ES-I3 (cell line): ENCODE results near the gene TSSK1B.
"Not testable (repeated sequence)": the region's sequence is repeated elsewhere in the genome, so short reads cannot be mapped to it uniquely, and the experiment has no call there.

ENCODE experiments used
- H3K36me3 ChIP-seq: 2 replicates; pipeline ENCODE4 v1.6.1; 2013; ENCODE audit warnings: mild to moderate bottlenecking, low read length, control low read depth, moderate library complexity; ENCODE audit not compliant: insufficient read depth
- H3K4me1 ChIP-seq: 2 replicates; pipeline ENCODE4 v1.6.1; 2013; ENCODE audit warnings: mild to moderate bottlenecking, control low read depth, low read length; ENCODE audit not compliant: insufficient read depth
- H3K9ac ChIP-seq: 2 replicates; pipeline ENCODE4 v1.6.1; 2013; ENCODE audit warnings: low read depth, mild to moderate bottlenecking, low read length, moderate library complexity
- H3K9me3 ChIP-seq: 2 replicates; pipeline ENCODE4 v1.6.1; 2013; ENCODE audit warnings: mild to moderate bottlenecking, low read length, moderate library complexity; ENCODE audit not compliant: control insufficient read depth, insufficient read depth

Gene TSSK1B

GRCh38 chr5:113434889-113435288 is at the start of gene TSSK1B:
Gene TSSK1B (minus strand): TSS chr5:113434989. CDS start chr5:113434839, 150 bp downstream.
- Histone ChIP-seq H3K9me3 (no peaks in the 10 kb centered on the region), H3K9ac (no peak within 1 kb of the TSS), H3K4me1 (no peaks in the 10 kb centered on the region), H3K36me3 (no peaks in the 10 kb centered on the region)

DNA sequence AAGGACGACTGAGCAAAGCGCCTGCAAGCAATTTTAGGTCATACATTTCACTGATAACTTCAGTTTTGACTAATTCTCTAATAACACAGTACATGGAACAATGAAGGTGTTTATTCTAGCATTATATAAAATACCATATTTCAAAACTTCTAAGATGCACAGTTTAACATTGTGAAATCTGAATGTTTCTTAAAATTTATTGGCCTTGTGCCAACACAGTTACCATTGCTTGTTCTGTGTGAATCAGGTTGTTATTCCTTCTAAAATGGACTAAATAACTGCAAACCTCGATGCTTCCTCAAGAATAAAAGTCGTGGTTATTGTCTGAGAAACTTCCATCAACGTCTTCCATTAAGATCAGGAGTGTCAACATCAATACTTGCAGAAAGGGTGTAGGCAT is 45.5 kb upstream of the TSSK1B start:
- no peaks in the 10 kb centered on the region for H3K9me3 ChIP-seq
- H3K9ac ChIP-seq: no peak overlapping the region
- H3K36me3 ChIP-seq: no peaks in the 10 kb centered on the region
- H3K4me1 ChIP-seq: no peaks in the 10 kb centered on the region

- Histone ChIP-seq H3K36me3 (no peaks in the 10 kb centered on the region), H3K4me1 (no peaks in the 10 kb centered on the region), H3K9ac (no peak overlapping the region), H3K9me3 (no peaks in the 10 kb centered on the region)
These were observed 43.9 kb upstream of the TSSK1B start for GRCh38 chr5:113478691-113479090.

DNA sequence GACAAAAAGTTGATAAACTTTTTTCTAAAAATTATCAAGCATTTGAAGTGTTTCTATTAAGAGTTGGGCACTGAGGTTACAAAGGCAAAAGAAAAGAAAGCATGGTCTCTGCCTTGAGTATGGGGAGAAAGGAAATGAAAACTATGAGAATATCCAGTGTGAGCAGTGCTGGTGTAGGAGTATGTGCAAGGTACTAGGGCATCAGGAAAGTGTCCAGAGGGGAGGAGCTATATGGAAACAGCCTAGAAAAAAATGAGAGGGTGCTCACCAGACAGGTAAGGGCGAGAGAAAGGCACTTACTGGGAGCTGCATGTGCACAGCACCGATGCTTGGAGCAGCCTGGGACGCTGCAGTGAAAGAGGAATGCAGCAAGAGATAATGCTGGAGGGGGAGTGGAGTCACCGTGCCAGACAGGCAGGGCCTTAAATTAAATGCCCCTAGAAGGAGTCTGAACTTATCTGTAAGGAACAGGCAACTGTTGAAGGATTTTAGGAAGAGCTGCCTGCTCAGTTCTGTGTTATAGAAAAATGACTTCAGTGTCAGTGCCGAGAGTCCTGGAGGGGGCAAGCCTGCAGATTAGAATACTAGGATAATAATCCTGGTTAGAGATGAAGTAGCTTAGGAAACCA is 39.4 kb upstream of the TSSK1B start:
- H3K9ac ChIP-seq: no peak overlapping the region
- H3K36me3 ChIP-seq: no peaks in the 10 kb centered on the region
- H3K9me3 ChIP-seq: peaks cover 6% of the 10 kb centered on the region; the same call in 1 of the 2 replicates
- no peaks in the 10 kb centered on the region for H3K4me1 ChIP-seq

- H3K36me3 ChIP-seq: no peaks in the 10 kb centered on the region
These were observed 28.2 kb upstream of the TSSK1B start for GRCh38 chr5:113463032-113463431.

GRCh38 chr5:113457106-113457505 is 22.3 kb upstream of the TSSK1B start:
- not testable (repeated sequence) for H3K9me3 ChIP-seq, H3K4me1 ChIP-seq, H3K9ac ChIP-seq, H3K36me3 ChIP-seq

More at GRCh38 chr5:113463032-113463431, 28.2 kb upstream of the TSSK1B start:
- H3K9me3 ChIP-seq: no peaks in the 10 kb centered on the region
- no peaks in the 10 kb centered on the region for H3K4me1 ChIP-seq
- no peak overlapping the region for H3K9ac ChIP-seq

DNA sequence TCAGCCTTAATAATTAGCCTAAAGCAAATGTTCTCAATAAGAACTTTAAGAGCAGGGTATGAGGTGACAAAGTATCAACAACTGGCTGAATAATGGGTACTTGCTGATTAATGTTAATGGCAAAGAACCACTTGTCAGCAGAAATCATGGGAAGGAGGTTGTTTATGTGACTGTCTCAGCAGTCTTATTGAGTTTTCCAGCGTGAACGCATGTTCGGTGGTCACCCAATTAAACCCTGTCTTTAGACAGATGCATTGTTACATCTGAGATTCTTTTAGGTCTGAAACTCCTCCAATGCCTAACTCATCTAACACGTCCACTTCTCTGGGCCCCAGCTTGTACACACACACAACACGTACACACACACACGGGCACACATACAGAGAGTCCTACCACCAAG is 18.2 kb upstream of the TSSK1B start:
- Histone ChIP-seq H3K9me3 (no peaks in the 10 kb centered on the region), H3K4me1 (no peaks in the 10 kb centered on the region), H3K9ac (no peak overlapping the region), H3K36me3 (no peaks in the 10 kb centered on the region)

DNA sequence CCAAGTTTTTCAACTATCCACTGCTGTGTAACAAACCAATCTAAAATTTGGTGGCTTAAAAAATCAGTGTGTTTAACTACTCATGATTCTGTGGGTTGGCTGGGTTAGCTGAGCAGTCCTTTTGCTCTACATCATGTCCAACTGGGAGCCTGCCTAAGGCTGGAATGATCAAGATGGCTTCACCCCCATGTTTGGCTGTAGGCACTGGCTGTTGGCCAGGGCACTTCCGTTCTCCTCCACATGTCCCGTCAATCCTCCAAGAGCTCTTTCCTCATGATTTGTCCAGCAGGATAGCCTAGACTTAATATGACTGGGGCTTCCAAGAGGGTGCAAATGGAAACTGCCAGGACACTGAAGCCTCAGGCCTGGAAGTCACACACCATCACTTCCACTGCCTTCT is 17.0 kb upstream of the TSSK1B start:
- no peak overlapping the region for H3K9ac ChIP-seq
- no peaks in the 10 kb centered on the region for H3K4me1 ChIP-seq
- H3K9me3 ChIP-seq: no peaks in the 10 kb centered on the region
- no peaks in the 10 kb centered on the region for H3K36me3 ChIP-seq

DNA sequence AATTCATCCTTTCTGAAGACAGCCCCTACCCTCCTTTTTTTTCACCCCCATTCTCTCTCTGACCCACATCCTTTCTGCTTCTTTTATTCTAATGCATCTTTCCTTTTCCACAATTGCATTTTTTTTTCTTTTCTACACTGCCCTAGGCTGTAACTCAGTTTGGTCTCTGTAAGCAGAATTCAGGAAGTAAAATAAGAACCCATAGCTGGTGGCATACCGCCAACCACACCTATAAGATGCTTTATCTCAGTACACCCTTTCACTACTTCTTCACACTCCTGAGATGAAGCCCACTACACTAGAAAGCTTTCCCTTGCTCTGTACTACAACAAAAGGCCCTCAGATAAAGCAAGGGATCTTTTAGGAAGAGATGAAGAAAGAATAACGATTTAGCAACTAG is 16.1 kb upstream of the TSSK1B start:
- Histone ChIP-seq H3K9ac (no peak overlapping the region), H3K4me1 (no peaks in the 10 kb centered on the region), H3K9me3 (no peaks in the 10 kb centered on the region), H3K36me3 (no peaks in the 10 kb centered on the region)

GRCh38 chr5:113450462-113450861 is 15.7 kb upstream of the TSSK1B start:
- Histone ChIP-seq H3K36me3 (no peaks in the 10 kb centered on the region), H3K9ac (no peak overlapping the region), H3K4me1 (no peaks in the 10 kb centered on the region), H3K9me3 (no peaks in the 10 kb centered on the region)

GRCh38 chr5:113448252-113448651 is 13.5 kb upstream of the TSSK1B start:
- no peaks in the 10 kb centered on the region for H3K4me1 ChIP-seq
- no peaks in the 10 kb centered on the region for H3K36me3 ChIP-seq
- no peaks in the 10 kb centered on the region for H3K9me3 ChIP-seq
- no peak overlapping the region for H3K9ac ChIP-seq

- Histone ChIP-seq H3K9me3 (no peaks in the 10 kb centered on the region), H3K4me1 (no peaks in the 10 kb centered on the region), H3K9ac (no peak overlapping the region), H3K36me3 (no peaks in the 10 kb centered on the region)
These were observed 12.8 kb upstream of the TSSK1B start for GRCh38 chr5:113447498-113448050.

- H3K9me3 ChIP-seq: no peaks in the 10 kb centered on the region
- no peaks in the 10 kb centered on the region for H3K4me1 ChIP-seq
- H3K36me3 ChIP-seq: no peaks in the 10 kb centered on the region
- no peak overlapping the region for H3K9ac ChIP-seq
These were observed 11.7 kb upstream of the TSSK1B start for GRCh38 chr5:113446358-113446927.

GRCh38 chr5:113437111-113437510 is 2.3 kb upstream of the TSSK1B start:
- no peaks in the 10 kb centered on the region for H3K9me3 ChIP-seq
- H3K9ac ChIP-seq: no peak overlapping the region
- no peaks in the 10 kb centered on the region for H3K36me3 ChIP-seq
- no peaks in the 10 kb centered on the region for H3K4me1 ChIP-seq

GRCh38 chr5:113435575-113435974 is 786 bp upstream of the TSSK1B start:
- Histone ChIP-seq H3K4me1 (no peaks in the 10 kb centered on the region), H3K9ac (no peak overlapping the region), H3K9me3 (no peaks in the 10 kb centered on the region)

More at GRCh38 chr5:113435575-113435974, 786 bp upstream of the TSSK1B start:
- H3K36me3 ChIP-seq: no peaks in the 10 kb centered on the region
